HAP-1 (cell line): ENCODE measurements around the gene PIK3R5.
"Not testable (repeated sequence)": the region's sequence is repeated elsewhere in the genome, so short reads cannot be mapped to it uniquely, and the experiment has no call there.

ENCODE experiments used
- DNase-seq, 2 experiments: peaks; one replicate each; pipeline ENCODE4 v3.0.0-alpha.2; 2016 to 2020; ENCODE audit warnings: low spot score in 2 of 2
- H3K27me3 ChIP-seq: fragments of 250-450 bp; sonication (Bioruptor Pico); 2 replicates; pipeline ENCODE4 v1.5.1; 2020; ENCODE audit warnings: low read depth, mild to moderate bottlenecking, moderate library complexity
- H3K36me3 ChIP-seq: fragments of 250-450 bp; sonication (Bioruptor Pico); replicated peaks from 2 replicates; pipeline ENCODE4 v1.5.1; 2020; ENCODE audit warnings: mild to moderate bottlenecking
- H3K4me1 ChIP-seq: fragments of 250-450 bp; sonication (Bioruptor Pico); 2 replicates; pipeline ENCODE4 v1.5.1; 2020; ENCODE audit warnings: mild to moderate bottlenecking
- H3K4me3 ChIP-seq: fragments of 250-450 bp; sonication (Bioruptor Pico); 2 replicates; pipeline ENCODE4 v1.5.1; 2020; ENCODE audit warnings: mild to moderate bottlenecking, moderate library complexity
- H3K9me3 ChIP-seq: fragments of 250-450 bp; sonication (Bioruptor Pico); 2 replicates; pipeline ENCODE4 v1.5.1; 2020; ENCODE audit warnings: mild to moderate bottlenecking, moderate library complexity
- in situ Hi-C: fragments of 300-500 bp; cut with MboI; formaldehyde crosslinking; loops from 3 replicates; pipeline ENCODE4 v1.14.3; 2020; ENCODE audit warnings: low sequenced_read_pairs, inconsistent platforms, mixed read lengths

Gene PIK3R5

DNA sequence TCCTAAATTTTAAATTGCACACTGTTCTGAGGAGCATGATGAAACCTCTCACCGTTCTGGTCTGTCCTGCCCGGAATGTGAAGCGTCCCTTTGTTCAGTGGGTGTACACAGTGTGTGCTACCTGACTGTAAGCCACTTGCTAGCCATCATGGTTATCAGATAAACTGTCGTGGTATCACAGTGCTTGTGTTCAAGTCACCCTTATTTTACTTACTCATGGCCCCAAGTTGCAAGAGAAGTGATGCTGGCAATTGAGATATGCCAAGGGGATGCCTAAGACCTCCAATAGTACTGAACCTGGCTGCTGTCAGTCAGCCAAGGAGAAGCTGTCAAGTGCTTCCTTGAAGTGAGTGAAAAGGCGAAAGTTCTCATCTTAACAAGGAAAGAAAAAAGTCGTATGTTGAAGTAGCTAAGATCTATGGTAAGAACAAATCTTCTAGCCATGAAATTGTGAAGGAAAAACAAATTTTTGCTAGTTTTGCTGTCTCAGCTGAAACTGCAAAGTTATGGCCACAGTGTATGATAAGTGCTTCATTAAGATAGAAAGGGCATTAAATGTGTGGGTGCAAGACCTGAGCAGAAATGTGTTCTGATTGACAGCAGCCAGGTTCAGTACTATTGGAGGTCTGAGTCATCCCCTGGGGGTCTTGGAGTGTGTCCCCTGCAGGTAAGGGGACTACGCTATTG, 103.9 kb downstream of the PIK3R5 start:
- H3K9me3 ChIP-seq: no peaks in the 10 kb centered on the region
- in situ Hi-C loops: no loop called here
- no peak overlapping the region for H3K4me3 ChIP-seq
- H3K4me1 ChIP-seq: no peaks in the 10 kb centered on the region
- no peaks in the 10 kb centered on the region for H3K27me3 ChIP-seq
- DNase-seq: no peak
- no peaks in the 10 kb centered on the region for H3K36me3 ChIP-seq

DNA sequence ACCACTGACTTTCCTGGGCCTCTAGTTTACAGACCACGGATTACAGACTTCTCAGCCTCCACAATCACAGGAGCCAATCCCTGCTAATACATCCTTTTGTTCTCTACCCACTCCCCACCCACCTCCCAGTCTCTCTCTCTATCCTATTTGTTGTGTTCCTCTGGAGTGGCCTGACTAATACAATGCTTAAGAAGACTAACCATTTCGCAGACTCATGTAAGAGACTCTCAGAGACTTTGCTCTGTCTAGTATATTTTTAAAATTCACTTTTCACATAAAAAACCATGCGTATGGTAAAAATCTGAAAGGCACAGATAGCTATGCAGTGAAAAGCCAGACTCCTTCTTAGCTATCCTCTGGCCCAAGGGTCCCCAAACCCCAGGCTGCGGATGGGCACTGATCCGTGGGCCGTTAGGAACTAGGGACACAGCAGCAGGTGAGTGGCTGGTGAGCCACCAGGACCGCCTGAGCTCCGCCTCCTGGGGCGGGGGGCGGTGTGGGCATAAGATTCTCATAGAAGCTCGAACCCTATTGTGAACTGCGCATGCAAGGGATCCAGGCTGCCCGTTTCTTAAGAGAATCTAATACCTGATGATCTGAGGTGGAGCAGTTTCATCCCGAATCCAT, 105.6 kb downstream of the PIK3R5 start:
- in situ Hi-C loops: no loop called here
- H3K36me3 ChIP-seq: no peaks in the 10 kb centered on the region
- no peaks in the 10 kb centered on the region for H3K9me3 ChIP-seq
- DNase-seq: no peak
- no peaks in the 10 kb centered on the region for H3K4me1 ChIP-seq
- H3K4me3 ChIP-seq: no peak overlapping the region
- no peaks in the 10 kb centered on the region for H3K27me3 ChIP-seq

DNA sequence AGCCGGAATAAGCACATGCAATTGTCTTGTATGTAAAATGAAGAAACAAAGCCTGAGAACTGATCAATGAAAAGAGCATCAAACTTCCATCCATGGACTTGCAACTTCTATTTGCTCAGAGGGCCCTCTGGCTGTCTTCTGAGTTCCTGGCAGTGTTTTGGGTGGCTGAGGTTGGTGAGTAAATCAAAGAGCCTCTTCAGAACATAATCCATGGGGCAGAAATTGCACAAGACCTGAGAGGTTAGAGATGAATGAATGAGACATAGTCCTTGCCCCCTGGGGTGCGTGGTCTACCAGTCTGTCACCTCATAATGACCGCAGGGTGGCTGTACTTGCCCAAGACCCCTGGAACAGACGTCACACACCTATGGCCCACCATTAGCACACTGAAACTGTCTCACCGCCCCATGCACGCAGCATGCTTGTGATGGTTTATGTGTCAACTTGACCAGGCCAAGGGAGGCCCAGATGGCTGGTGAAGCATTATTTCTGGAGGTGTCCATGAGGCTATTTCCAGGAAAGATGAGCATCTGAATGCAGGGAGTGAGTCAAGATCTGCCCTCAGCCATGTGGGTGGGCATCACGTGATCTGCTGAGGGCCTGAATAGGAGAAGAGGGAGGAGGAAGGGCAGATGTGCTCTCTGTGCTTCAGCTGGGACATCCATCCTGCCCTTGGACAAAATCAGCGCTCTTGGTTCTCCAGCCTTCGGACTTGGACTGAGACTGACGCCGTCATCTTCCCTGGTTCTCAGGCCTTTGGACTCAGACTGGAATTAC, 106.3 kb downstream of the PIK3R5 start:
- no peaks in the 10 kb centered on the region; the same call in 1 of the 2 replicates for H3K9me3 ChIP-seq
- H3K36me3 ChIP-seq: no peaks in the 10 kb centered on the region
- H3K4me3 ChIP-seq: no peak overlapping the region
- H3K4me1 ChIP-seq: no peaks in the 10 kb centered on the region
- in situ Hi-C loops: no loop called here
- no peaks in the 10 kb centered on the region for H3K27me3 ChIP-seq
- DNase-seq: no peak

DNA sequence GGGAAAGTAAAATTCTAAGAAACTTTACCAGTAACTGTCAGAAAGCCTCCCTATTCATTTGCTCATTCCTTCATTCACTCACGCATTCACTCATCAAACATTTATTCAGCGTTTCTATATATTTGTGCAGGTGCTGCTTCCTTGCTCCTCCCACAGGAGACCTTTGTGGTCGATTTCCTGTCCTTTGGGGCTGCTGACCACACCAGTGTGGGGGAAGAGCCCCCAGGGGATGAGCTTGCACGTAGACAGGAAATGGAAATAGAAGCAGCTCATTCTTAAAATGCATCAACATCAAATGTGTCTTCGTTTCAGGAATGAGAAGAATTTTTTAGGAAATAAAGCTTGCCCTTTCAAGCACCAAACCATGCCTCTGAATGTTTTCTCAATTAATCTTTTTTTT, 107.6 kb downstream of the PIK3R5 start:
- Histone ChIP-seq H3K4me1 (no peaks in the 10 kb centered on the region), H3K27me3 (no peaks in the 10 kb centered on the region), H3K9me3 (no peaks in the 10 kb centered on the region; the same call in 1 of the 2 replicates), H3K36me3 (no peaks in the 10 kb centered on the region), H3K4me3 (no peak overlapping the region)
- in situ Hi-C loops: no loop called here
- DNase-seq: no peak

DNA sequence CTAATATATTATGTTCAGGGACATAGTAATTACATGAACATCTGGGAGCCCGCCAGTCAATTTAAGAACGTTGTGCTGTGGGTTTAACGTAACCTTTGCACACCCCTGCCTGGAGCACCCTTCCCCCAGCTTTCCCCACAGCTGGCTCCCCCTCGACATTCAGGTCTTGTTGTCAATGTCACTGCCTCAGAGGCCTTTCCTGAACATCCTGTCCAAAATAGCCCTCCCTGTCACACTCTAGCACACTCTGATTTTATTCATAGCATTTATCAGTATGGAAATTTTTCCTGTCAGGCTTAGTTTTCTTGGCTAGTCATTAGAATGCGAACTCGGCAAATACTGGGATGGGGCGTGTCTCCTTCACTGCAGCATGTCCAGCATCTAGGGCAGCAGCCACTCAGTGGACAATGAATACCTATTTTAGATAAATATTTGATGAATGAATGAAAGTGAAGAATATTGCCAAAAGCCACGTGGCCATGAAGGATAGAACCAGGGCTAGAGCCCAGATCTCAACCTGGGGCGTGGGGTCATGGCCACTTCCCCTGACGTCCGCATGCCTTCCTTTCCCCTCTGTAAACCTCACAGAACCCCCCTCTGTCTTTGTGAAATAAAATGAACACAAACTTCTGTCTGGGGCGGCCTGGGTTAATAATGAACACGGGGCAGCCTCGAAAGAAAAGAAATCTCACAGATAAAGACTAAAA, 108.5 kb downstream of the PIK3R5 start:
- no peak for DNase-seq
- H3K4me3 ChIP-seq: no peak overlapping the region
- H3K27me3 ChIP-seq: no peaks in the 10 kb centered on the region
- H3K36me3 ChIP-seq: no peaks in the 10 kb centered on the region
- no peaks in the 10 kb centered on the region; the same call in 1 of the 2 replicates for H3K9me3 ChIP-seq
- in situ Hi-C loops: no loop called here
- H3K4me1 ChIP-seq: no peaks in the 10 kb centered on the region

DNA sequence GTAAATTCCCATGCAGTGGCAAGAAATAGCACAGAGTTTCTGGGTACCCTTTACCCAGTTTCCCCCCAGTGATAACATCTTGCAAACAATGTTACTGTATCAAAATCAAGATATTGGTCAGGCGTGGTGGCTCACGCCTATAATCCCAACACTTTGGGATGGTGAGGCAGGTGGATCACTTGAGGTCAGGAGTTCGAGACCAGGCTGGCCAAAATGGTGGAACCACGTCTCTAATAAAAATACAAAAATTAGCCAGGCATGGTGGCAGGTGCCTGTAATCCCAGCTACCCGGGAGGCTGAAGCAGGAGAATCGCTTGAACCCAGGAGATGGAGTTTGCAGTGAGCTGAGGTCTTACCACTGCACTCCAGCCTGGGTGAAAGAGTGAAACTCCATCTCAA, 109.3 kb downstream of the PIK3R5 start:
- H3K27me3 ChIP-seq, H3K9me3 ChIP-seq, H3K4me1 ChIP-seq, in situ Hi-C loops, H3K4me3 ChIP-seq, DNase-seq, H3K36me3 ChIP-seq: not testable (repeated sequence)

DNA sequence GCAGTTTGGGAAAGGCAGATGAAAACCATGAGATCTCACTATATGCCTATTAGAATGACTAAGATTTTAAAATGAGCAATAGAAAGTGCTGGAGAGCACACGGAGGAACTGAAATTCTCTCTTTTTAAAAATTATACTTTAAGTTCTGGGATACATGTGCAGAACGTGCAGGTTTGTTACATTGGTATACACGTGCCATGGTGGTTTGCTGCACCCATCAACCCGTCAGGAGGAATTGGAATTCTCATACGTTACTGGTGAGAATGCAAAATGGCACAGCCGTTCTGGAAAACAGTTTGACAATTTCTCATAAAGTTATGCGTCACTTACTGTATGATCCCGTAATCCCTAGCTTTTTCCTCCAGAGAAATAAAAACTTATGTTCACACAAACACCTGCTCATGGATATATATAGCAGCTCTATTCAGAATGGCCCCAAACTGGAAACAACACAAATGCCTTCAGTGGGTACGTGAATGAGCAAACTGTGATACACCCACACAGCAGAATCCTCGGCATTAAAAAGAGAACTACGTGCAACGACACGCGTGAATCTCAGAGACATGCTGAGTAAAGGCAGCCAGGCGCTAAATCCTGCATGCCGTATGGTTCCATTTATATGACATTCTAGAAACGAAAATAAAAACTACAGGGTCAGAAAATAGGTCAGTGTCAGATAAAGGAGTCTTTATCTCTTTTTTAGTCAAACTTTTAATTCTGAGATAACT, 109.9 kb downstream of the PIK3R5 start:
- in situ Hi-C loops: no loop called here
- DNase-seq: no peak
- H3K27me3 ChIP-seq: no peaks in the 10 kb centered on the region
- H3K36me3 ChIP-seq: no peaks in the 10 kb centered on the region
- no peaks in the 10 kb centered on the region for H3K4me1 ChIP-seq
- no peaks in the 10 kb centered on the region; the same call in 1 of the 2 replicates for H3K9me3 ChIP-seq
- no peak overlapping the region for H3K4me3 ChIP-seq

DNA sequence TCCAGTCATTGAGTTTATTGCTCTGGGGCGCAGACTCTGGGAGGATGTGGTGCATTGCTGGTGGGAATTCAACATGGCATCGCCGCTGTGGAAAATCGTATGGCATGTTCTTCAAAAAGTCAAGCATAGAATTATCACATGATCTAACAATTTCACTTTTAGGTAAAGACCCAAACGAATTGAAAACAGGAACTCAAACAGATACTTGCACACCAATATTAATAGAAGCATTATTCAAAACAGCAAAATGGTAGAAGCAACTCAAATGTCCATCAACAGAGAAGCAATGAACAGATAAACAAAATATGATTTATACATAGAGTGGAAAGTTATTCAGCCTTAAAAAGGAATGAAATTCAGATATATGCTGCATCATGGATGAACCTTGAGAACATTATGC, 113.9 kb downstream of the PIK3R5 start:
- no peak for DNase-seq
- Histone ChIP-seq H3K27me3 (no peaks in the 10 kb centered on the region), H3K36me3 (no peaks in the 10 kb centered on the region), H3K9me3 (no peaks in the 10 kb centered on the region; the same call in 1 of the 2 replicates), H3K4me1 (no peaks in the 10 kb centered on the region), H3K4me3 (no peak overlapping the region)
- in situ Hi-C loops: no loop called here

DNA sequence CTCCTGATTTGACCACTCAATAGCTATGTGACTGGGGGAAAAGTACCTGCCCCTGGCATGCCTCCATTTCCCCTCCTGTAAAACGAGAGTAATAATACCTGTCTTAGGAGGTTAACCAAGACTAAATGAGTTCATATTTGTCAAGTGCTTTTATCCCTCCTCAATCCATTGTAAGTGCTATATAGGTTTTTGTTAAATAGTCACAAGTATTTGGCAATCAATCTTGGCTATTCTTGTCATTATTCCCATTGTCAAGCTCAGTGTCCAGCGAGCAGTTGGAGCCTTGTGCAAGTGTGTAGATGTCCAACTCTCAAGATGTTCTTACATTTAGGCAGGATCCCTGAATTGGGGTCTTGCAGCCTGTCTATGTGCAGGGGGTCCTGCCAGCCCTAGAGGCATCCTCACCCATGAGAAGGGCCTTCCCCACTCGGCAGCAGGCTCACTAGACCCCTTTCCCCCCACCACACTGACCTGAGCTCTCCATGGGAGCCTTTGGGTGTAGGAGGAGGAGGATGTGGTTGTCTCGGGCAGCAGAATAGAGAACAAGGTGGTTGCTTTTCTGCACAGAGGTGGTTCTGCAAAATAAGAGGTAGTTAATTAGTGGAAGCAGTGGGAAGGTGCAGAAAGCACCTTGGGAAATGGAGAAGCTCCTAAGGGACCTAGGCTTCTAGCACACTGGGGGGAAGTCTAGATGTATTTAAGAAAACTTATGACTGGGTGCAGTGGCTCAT, 116.0 kb downstream of the PIK3R5 start:
- no peaks in the 10 kb centered on the region for H3K27me3 ChIP-seq
- no peak for DNase-seq
- H3K4me3 ChIP-seq: no peak overlapping the region
- no peaks in the 10 kb centered on the region for H3K36me3 ChIP-seq
- H3K9me3 ChIP-seq: no peaks in the 10 kb centered on the region; the same call in 1 of the 2 replicates
- no peaks in the 10 kb centered on the region for H3K4me1 ChIP-seq
- in situ Hi-C loops: no loop called here

DNA sequence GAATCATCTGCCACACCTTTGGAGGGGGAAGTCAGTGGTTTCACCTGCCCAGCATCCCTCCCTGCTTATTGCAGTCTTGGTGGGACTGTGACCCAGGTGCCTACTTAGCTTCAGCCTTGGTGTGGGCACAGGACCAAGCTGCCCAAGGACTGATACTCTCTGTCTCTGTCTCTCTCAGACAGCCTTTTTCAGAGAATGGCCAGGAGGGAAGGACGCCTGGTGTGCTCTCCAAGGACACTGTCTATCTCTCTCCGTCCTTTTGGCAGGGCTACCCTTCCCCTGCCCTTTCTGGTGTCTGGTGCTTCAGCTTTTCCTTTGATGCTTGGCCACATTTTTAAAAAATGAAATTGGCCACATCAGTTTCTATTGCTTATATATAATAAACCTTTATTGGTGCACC, 117.6 kb downstream of the PIK3R5 start:
- H3K4me1 ChIP-seq: no peaks in the 10 kb centered on the region
- no peaks in the 10 kb centered on the region for H3K36me3 ChIP-seq
- no peak for DNase-seq
- H3K4me3 ChIP-seq: no peak overlapping the region
- in situ Hi-C loops: no loop called here
- H3K9me3 ChIP-seq: no peaks in the 10 kb centered on the region
- no peaks in the 10 kb centered on the region for H3K27me3 ChIP-seq

DNA sequence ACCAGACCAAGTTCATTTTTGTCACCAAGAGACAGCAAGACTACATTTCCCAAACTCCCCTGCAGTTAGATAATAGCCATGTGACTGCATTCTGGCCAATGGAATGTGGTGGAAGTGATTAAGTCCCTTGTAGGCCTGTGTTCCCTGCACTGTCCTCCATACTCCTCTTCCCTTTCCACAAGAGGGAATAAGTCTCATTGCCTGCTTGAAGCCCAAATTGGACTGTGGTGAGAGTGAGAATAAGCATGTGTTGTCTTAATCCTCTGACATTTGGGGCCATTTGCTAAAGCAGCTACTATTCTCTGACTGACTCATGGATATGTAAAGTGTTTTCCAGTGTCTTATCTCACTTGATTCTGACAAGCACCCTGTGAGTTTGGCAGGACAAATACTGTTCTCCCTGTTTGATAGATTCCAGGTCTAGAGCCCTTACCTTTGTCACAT, 118.7 kb downstream of the PIK3R5 start:
- in situ Hi-C loops: no loop called here
- Histone ChIP-seq H3K4me3 (no peak overlapping the region), H3K9me3 (no peaks in the 10 kb centered on the region), H3K27me3 (no peaks in the 10 kb centered on the region), H3K36me3 (no peaks in the 10 kb centered on the region), H3K4me1 (no peaks in the 10 kb centered on the region)
- DNase-seq: peak in 1 of 2 experiments; percentile 29

DNA sequence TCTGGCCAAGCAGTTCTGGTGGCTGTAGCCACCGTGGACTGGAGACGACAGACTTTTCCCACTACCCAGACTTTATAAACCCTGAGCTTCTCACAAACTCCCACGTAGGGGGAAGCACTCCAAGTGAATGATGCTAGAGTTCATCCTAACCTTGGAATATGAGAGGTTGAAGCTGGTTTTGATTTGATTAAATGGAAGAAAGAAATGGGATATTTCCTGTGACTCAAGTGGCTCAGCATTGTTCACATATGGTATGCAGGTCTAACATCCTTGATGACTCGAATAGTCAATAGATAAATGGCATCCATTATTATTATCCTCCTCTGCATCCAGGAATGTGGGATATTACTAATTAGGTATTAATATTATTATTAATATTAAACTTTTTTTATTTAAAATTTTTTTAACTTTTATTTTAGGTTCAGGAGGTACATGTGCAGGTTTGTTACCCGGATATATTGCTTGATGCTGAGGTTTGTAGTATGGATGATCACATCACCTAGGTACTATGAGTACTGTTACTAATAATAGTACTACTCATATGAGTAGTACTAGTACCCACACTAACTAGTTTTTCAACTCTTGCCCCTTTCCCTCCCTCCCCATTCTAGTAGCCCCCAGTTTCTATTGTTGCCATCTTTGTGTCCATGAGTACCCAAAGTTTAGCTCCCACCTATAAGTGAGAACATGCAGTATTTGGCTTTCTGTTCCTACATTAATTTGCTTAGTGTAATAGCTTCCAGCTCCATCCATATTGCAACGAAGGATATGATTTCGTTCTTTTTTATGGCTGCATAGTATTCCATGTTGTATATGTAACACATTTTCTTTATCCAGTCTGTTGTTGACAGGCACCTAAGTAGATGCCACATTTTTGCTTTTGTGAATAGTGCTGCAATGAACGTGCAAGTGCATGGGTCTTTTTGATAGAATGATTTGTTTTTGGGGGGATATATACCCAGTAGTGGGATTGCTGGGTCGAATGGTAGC, 121.0 kb downstream of the PIK3R5 start:
- H3K36me3 ChIP-seq: no peaks in the 10 kb centered on the region
- H3K9me3 ChIP-seq: no peaks in the 10 kb centered on the region
- H3K4me3 ChIP-seq: no peak overlapping the region
- H3K27me3 ChIP-seq: no peaks in the 10 kb centered on the region
- DNase-seq: no peak
- no peaks in the 10 kb centered on the region for H3K4me1 ChIP-seq
- in situ Hi-C loops: no loop called here
